ENCODE results near the gene ASCL2.

- TF ChIP-seq POLR2A (IDR thresholded peaks at IDR 0.05): no peak
- no peak for TF ChIP-seq POLR2AphosphoS5 (IDR thresholded peaks at IDR 0.05)
Observed at GRCh38 chr11:2220173-2220771, 50.1 kb downstream of the ASCL2 start.
